Measurements from ENCODE around the gene PELI2. TPM values are rescaled to one million over a fixed set of nuclear protein-coding genes. Genes with fewer than 3 reads are reported as not detected.
A peak's percentile ranks its signal among the peaks of the same experiment; 100 is the strongest.

PELI2 gene
- total and polyA plus RNA-seq, 3 donors from 2014 or later = 14.5 to 32.5 (median 27.6) TPM

- no peak overlapping the region for H3K27ac ChIP-seq
- no peaks in the 10 kb centered on the region for H3K9me3 ChIP-seq
- no peaks in the 10 kb centered on the region for H3K4me1 ChIP-seq
- intact Hi-C loops (cut with DNase I; ENCODE audit: low total_unique reads) = no loop called here
- DNase-seq = no peak
- H3K27me3 ChIP-seq = no peaks in the 10 kb centered on the region
- H3K36me3 ChIP-seq (ENCODE audit: low read depth, missing control alignments) = no peaks in the 10 kb centered on the region
- TF ChIP-seq POLR2A (IDR thresholded peaks at IDR 0.05) (no peak), CTCF (IDR thresholded peaks at IDR 0.05) (no peak)
- WGBS, 2 donors = 86 to 93% methylated on average over 5 of the region's 5 CpGs
- H3K4me3 ChIP-seq = no peak overlapping the region
These were observed 150.5 kb downstream of the PELI2 start for GRCh38 chr14:56268673-56269072.

GRCh38 chr14:56270921-56271320 is 152.7 kb downstream of the PELI2 start:
- TF ChIP-seq POLR2A (IDR thresholded peaks at IDR 0.05) (no peak), CTCF (IDR thresholded peaks at IDR 0.05) (no peak)

DNA sequence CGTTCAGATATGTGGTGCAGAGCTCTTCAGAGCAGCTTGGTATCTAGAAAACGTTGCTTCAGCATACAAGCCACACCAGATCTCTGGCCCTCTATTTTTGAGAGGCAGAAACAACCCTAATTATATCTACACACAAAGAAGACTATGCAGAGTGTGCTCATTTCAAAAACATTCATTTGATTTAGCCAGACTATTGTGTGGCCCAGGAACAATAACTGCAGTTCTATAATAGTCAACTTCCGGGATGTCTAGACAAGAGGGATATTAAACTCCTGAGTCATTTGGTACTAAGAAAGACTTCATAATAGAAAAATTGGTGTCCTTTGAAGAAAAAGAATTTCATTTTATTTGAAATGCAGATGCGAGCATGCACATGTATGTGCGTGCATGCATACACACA is 153.8 kb downstream of the PELI2 start:
- intact Hi-C loops (cut with DNase I; ENCODE audit: low total_unique reads) = no loop called here
- H3K36me3 ChIP-seq (ENCODE audit: low read depth, missing control alignments) = no peaks in the 10 kb centered on the region
- H3K4me3 ChIP-seq = no peak overlapping the region
- no peak for TF ChIP-seq CTCF (IDR thresholded peaks at IDR 0.05)
- no peaks in the 10 kb centered on the region for H3K9me3 ChIP-seq
- no peaks in the 10 kb centered on the region for H3K4me1 ChIP-seq
- 75 to 83% methylated on average over 5 of the region's 5 CpGs for WGBS, 2 donors
- no peaks in the 10 kb centered on the region for H3K27me3 ChIP-seq
- no peak for DNase-seq
- H3K27ac ChIP-seq = no peak overlapping the region

More at GRCh38 chr14:56270921-56271320, 152.7 kb downstream of the PELI2 start:
- no peaks in the 10 kb centered on the region for H3K36me3 ChIP-seq (ENCODE audit: low read depth, missing control alignments)
- H3K9me3 ChIP-seq = no peaks in the 10 kb centered on the region
- WGBS, 2 donors = 91 to 93% methylated on average over 8 of the region's 8 CpGs
- DNase-seq = no peak
- no peak overlapping the region for H3K4me3 ChIP-seq
- no peaks in the 10 kb centered on the region for H3K4me1 ChIP-seq
- no peaks in the 10 kb centered on the region for H3K27me3 ChIP-seq
- no peak overlapping the region for H3K27ac ChIP-seq
- intact Hi-C loops (cut with DNase I; ENCODE audit: low total_unique reads) = no loop called here

GRCh38 chr14:56273155-56273554 is 154.9 kb downstream of the PELI2 start:
- H3K27me3 ChIP-seq = no peaks in the 10 kb centered on the region
- H3K27ac ChIP-seq = no peak overlapping the region
- DNase-seq = no peak
- H3K4me1 ChIP-seq = no peaks in the 10 kb centered on the region
- H3K4me3 ChIP-seq = no peak overlapping the region
- TF ChIP-seq CTCF (IDR thresholded peaks at IDR 0.05) = no peak
- TF ChIP-seq POLR2A (IDR thresholded peaks at IDR 0.05) = no peak
- 64 to 71% methylated on average over 3 of the region's 3 CpGs for WGBS, 2 donors
- no peaks in the 10 kb centered on the region for H3K36me3 ChIP-seq (ENCODE audit: low read depth, missing control alignments)
- intact Hi-C loops (cut with DNase I; ENCODE audit: low total_unique reads) = no loop called here
- no peaks in the 10 kb centered on the region for H3K9me3 ChIP-seq

DNA sequence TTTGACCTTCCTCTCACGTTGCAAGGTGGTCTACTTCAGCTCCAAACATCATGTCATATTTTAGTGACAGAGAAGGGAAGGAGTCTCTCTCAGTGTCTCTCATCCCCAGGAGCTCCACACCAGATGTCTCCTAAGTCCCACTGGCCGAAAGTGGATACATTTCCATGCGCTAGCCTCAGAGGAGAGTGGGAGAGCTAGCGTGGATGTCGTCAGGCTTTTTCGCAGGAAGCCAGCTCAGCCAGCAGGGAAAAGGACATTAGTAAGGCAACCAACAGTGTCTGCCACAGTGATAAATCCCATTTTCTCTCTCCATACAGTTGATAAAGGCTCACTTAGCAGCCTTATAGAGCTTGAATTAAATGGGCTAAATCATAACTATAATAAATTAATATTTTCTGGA is 155.7 kb downstream of the PELI2 start:
- no peak for TF ChIP-seq CTCF (IDR thresholded peaks at IDR 0.05)
- no peak for TF ChIP-seq POLR2A (IDR thresholded peaks at IDR 0.05)
- 45 to 79% methylated on average over 5 to 6 of the region's 6 CpGs for WGBS, 2 donors
- intact Hi-C loops (cut with DNase I; ENCODE audit: low total_unique reads) = no loop called here
- Histone ChIP-seq H3K36me3 (ENCODE audit: low read depth, missing control alignments) (no peaks in the 10 kb centered on the region), H3K4me1 (no peaks in the 10 kb centered on the region), H3K9me3 (no peaks in the 10 kb centered on the region), H3K4me3 (no peak overlapping the region), H3K27me3 (no peaks in the 10 kb centered on the region), H3K27ac (no peak overlapping the region)
- peak; percentile 54 for DNase-seq

Measured in testis (tissue), 3 donors.